ENCODE results near the gene ZBTB40.

ZBTB40 gene

GRCh38 chr1:22471078-22471477 lies 19.4 kb downstream of the ZBTB40 start:
- no peak for DNase-seq (ENCODE audit: low read depth in 2 of 2)

- DNase-seq (ENCODE audit: low read depth in 2 of 2) = no peak
Measured at GRCh38 chr1:22471610-22472009, 20.0 kb downstream of the ZBTB40 start.

- no peak for DNase-seq (ENCODE audit: low read depth in 2 of 2)
Measured at GRCh38 chr1:22472596-22472995, 20.9 kb downstream of the ZBTB40 start.

GRCh38 chr1:22473952-22474351 lies 22.3 kb downstream of the ZBTB40 start:
- no peak for DNase-seq (ENCODE audit: low read depth in 2 of 2)

GRCh38 chr1:22476566-22476965 lies 24.9 kb downstream of the ZBTB40 start:
- DNase-seq (ENCODE audit: low read depth in 2 of 2) = no peak

GRCh38 chr1:22483121-22483520 lies 31.5 kb downstream of the ZBTB40 start:
- DNase-seq (ENCODE audit: low read depth in 2 of 2) = no peak

GRCh38 chr1:22484706-22485345 lies 33.2 kb downstream of the ZBTB40 start:
- DNase-seq (ENCODE audit: low read depth in 2 of 2) = no peak

- no peak for DNase-seq (ENCODE audit: low read depth in 2 of 2)
Measured at GRCh38 chr1:22485431-22485830, 33.8 kb downstream of the ZBTB40 start.

- no peak for DNase-seq (ENCODE audit: low read depth in 2 of 2)
Measured at GRCh38 chr1:22487781-22488180, 36.1 kb downstream of the ZBTB40 start.

- no peak for DNase-seq (ENCODE audit: low read depth in 2 of 2)
Measured at GRCh38 chr1:22488319-22488718, 36.7 kb downstream of the ZBTB40 start.

- DNase-seq (ENCODE audit: low read depth in 2 of 2) = no peak
Measured at GRCh38 chr1:22489278-22489677, 37.6 kb downstream of the ZBTB40 start.

- no peak for DNase-seq (ENCODE audit: low read depth in 2 of 2)
Measured at GRCh38 chr1:22489823-22490222, 38.2 kb downstream of the ZBTB40 start.

- DNase-seq (ENCODE audit: low read depth in 2 of 2) = no peak
Measured at GRCh38 chr1:22490309-22490708, 38.7 kb downstream of the ZBTB40 start.

- no peak for DNase-seq (ENCODE audit: low read depth in 2 of 2)
Measured at GRCh38 chr1:22491995-22492715, 40.5 kb downstream of the ZBTB40 start.

GRCh38 chr1:22494144-22494543 lies 42.5 kb downstream of the ZBTB40 start:
- DNase-seq (ENCODE audit: low read depth in 2 of 2) = no peak

- no peak for DNase-seq (ENCODE audit: low read depth in 2 of 2)
Measured at GRCh38 chr1:22494943-22495579, 43.4 kb downstream of the ZBTB40 start.

- DNase-seq (ENCODE audit: low read depth in 2 of 2) = no peak
Measured at GRCh38 chr1:22496536-22497160, 45.0 kb downstream of the ZBTB40 start.

- no peak for DNase-seq (ENCODE audit: low read depth in 2 of 2)
Measured at GRCh38 chr1:22498463-22498862, 46.8 kb downstream of the ZBTB40 start.

- DNase-seq (ENCODE audit: low read depth in 2 of 2) = no peak
Measured at GRCh38 chr1:22500058-22500457, 48.4 kb downstream of the ZBTB40 start.

GRCh38 chr1:22500471-22500870 lies 48.8 kb downstream of the ZBTB40 start:
- no peak for DNase-seq (ENCODE audit: low read depth in 2 of 2)

GRCh38 chr1:22502202-22502601 lies 50.6 kb downstream of the ZBTB40 start:
- no peak for DNase-seq (ENCODE audit: low read depth in 2 of 2)

- DNase-seq (ENCODE audit: low read depth in 2 of 2) = no peak
Measured at GRCh38 chr1:22503721-22504410, 52.2 kb downstream of the ZBTB40 start.

Data from stimulated activated CD8-positive, alpha-beta memory T cell treated with anti-CD3 and anti-CD28 coated beads, Interleukin-15, amount 100 ng/mL, for 48 hours (primary cell).